ENCODE measurements around the gene KCNJ15. TPM values are rescaled to one million over a fixed set of nuclear protein-coding genes. Genes with fewer than 3 reads are reported as not detected.
"Not testable (repeated sequence)": the region's sequence is repeated elsewhere in the genome, so short reads cannot be mapped to it uniquely, and the experiment has no call there.

Gene KCNJ15
- total RNA-seq, 2 experiments from 2014 or later, result 0.60 to 0.96 TPM

- Mint-ChIP-seq H3K4me3 (no peak overlapping the region), H3K4me1 (ENCODE audit: low read depth) (no peaks in the 10 kb centered on the region), H3K36me3 (ENCODE audit: low read depth) (peaks cover 5% of the 10 kb centered on the region), H3K27me3 (ENCODE audit: low read depth) (no peaks in the 10 kb centered on the region), H3K27ac (no peak overlapping the region), H3K9me3 (peaks cover 50% of the 10 kb centered on the region)
- CTCF ChIA-PET, result interaction anchor here (1.8 kb wide), 1 partner anchor 11 kb away, joined by 5 read pairs; no protein-coding TSS in a partner anchor
- intact Hi-C loops (cut with micrococcal nuclease), result no loop called here
- no peak for DNase-seq
Measured at GRCh38 chr21:38229260-38229877, 27.4 kb upstream of the KCNJ15 start.

GRCh38 chr21:38234395-38235142, 22.2 kb upstream of the KCNJ15 start:
- Mint-ChIP-seq H3K36me3 (ENCODE audit: low read depth) (peaks cover 4% of the 10 kb centered on the region), H3K9me3 (peaks cover 16% of the 10 kb centered on the region), H3K4me3 (no peak overlapping the region), H3K27ac (no peak overlapping the region), H3K4me1 (ENCODE audit: low read depth) (no peaks in the 10 kb centered on the region), H3K27me3 (ENCODE audit: low read depth) (no peaks in the 10 kb centered on the region)
- no peak for DNase-seq
- intact Hi-C loops (cut with micrococcal nuclease), result no loop called here
- CTCF ChIA-PET, result interaction anchor here (0.7 to 5.2 kb wide), 4 partner anchors 16 to 149 kb away, joined by 4 to 34 read pairs (median 8); no protein-coding TSS in a partner anchor

DNA sequence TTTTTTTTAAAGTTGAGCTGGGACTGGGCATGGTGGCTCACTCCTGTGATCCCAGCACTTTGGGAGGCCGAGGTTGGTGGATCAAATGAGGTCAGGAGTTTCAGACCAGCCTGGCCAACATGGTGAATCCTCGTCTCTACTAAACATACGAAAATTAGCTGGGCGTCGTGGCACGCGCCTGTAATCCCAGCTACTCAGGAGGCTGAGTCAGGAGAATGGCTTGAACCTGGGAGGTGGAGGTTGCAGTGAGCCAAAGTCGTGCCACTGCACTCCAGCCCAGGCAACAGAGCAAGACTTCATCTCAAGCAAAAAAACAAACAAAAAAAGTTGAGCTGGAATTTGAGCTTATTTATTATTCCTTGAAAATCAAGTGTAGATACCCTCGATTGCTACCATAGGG, 21.5 kb upstream of the KCNJ15 start:
- CTCF ChIA-PET, result interaction anchor here (0.7 to 5.2 kb wide), 6 partner anchors 17 to 149 kb away, joined by 3 to 34 read pairs (median 4); no protein-coding TSS in a partner anchor
- H3K4me3 Mint-ChIP-seq; H3K4me1 Mint-ChIP-seq (ENCODE audit: low read depth); intact Hi-C loops (cut with micrococcal nuclease); H3K27me3 Mint-ChIP-seq (ENCODE audit: low read depth); H3K36me3 Mint-ChIP-seq (ENCODE audit: low read depth); DNase-seq; H3K27ac Mint-ChIP-seq: not testable (repeated sequence)
- H3K9me3 Mint-ChIP-seq, result peaks cover 13% of the 10 kb centered on the region

DNA sequence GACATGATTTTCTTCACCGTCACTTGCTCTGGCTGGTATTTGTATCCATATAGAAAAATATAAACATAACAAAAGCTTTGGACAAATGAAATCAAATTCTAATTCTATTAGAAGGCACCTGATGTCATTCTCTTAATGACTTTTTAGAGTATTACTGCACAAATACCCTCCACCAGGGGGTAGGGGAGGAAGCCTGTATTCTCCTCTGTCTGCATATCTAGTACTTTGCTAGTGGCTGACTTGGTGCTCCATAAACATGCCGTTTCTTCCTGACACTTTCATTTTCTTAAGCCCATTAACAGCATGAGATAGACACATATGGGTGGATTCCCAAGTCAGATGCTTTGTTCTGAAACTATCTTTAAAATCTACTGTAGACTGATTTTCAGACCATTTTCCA, 20.6 kb upstream of the KCNJ15 start:
- no peak overlapping the region for H3K4me3 Mint-ChIP-seq
- no peaks in the 10 kb centered on the region for H3K27me3 Mint-ChIP-seq (ENCODE audit: low read depth)
- no peak overlapping the region for H3K27ac Mint-ChIP-seq
- H3K9me3 Mint-ChIP-seq, result peaks cover 8% of the 10 kb centered on the region
- no peaks in the 10 kb centered on the region for H3K4me1 Mint-ChIP-seq (ENCODE audit: low read depth)
- H3K36me3 Mint-ChIP-seq (ENCODE audit: low read depth), result no peaks in the 10 kb centered on the region
- intact Hi-C loops (cut with micrococcal nuclease), result no loop called here
- CTCF ChIA-PET, result interaction anchor here (0.6 to 5.2 kb wide), 7 partner anchors 17 to 116 kb away, joined by 3 to 34 read pairs (median 3); no protein-coding TSS in a partner anchor
- no peak for DNase-seq

- CTCF ChIA-PET, result no interaction called here
- Mint-ChIP-seq H3K27ac (no peak overlapping the region), H3K36me3 (ENCODE audit: low read depth) (peaks cover 2% of the 10 kb centered on the region), H3K9me3 (no peaks in the 10 kb centered on the region), H3K4me1 (ENCODE audit: low read depth) (peaks cover 19% of the 10 kb centered on the region), H3K4me3 (no peak overlapping the region), H3K27me3 (ENCODE audit: low read depth) (no peaks in the 10 kb centered on the region)
- intact Hi-C loops (cut with micrococcal nuclease), result loop anchor here (10.0 kb wide), 1 partner anchor 1075 kb away; the partner anchor contains the start of gene BRWD1
- DNase-seq, result no peak
Measured at GRCh38 chr21:38239672-38240071, 17.1 kb upstream of the KCNJ15 start.

DNA sequence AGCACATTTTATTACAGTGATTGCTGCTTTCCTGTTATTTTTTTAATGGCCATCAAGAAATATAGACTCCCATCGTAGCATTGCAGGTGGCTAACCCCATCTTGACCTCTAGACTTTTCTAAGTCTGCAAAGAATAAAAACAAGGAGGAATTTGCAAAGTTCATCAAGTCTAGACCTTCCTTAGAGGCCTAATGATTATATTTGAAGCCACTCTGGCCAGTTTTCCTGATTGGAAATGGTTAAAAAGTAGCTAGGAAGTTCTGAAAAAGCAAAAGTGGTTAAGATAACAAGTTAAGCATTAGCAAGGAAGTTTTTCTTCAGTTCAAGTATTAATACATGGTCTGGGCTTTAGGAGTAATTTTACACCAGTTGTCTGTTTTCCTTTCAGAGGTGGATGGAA, 16.7 kb upstream of the KCNJ15 start:
- H3K4me3 Mint-ChIP-seq, result no peak overlapping the region
- intact Hi-C loops (cut with micrococcal nuclease), result loop anchor here (10.0 kb wide), 1 partner anchor 1075 kb away; the partner anchor contains the start of gene BRWD1
- no peaks in the 10 kb centered on the region for H3K27me3 Mint-ChIP-seq (ENCODE audit: low read depth)

DNA sequence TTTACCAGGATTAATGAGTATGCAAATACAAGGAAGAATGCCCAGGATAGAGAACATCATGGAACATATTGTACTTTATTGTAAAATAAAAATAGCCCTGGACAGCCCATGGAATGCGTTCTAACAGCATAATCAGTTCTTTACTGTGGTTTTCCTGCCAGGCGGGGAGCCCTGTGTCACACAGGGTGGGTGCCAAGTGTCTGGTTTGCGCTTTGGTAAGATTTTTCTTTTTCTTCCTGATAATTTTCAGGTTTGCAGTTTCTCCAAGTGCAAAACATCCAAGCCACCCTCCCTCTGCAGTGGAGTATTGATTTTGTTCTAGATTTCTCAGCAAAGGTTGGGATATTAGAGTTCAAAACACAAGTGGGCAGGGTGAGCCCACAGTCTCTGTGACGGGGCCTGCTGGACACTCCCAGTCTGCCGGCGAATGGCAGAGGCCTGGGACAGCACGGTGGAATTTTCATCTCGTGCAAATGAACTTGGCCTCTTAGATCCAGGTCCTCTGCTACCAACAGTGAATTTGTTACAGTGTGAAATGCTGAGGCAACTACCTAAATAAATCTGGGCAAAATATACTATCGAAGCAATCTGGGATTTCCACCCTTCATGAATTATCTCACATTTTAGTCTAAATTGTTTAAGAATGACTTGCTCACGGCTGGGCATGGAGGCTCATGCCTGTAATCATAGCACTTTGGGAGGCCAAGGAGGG, 15.6 kb upstream of the KCNJ15 start:
- peaks cover 2% of the 10 kb centered on the region for H3K36me3 Mint-ChIP-seq (ENCODE audit: low read depth)

More for the DNA sequence above, 16.7 kb upstream of the KCNJ15 start:
- H3K27ac Mint-ChIP-seq, result no peak overlapping the region
- peaks cover 2% of the 10 kb centered on the region for H3K36me3 Mint-ChIP-seq (ENCODE audit: low read depth)
- H3K9me3 Mint-ChIP-seq, result no peaks in the 10 kb centered on the region
- CTCF ChIA-PET, result no interaction called here
- DNase-seq, result no peak
- H3K4me1 Mint-ChIP-seq (ENCODE audit: low read depth), result peaks cover 23% of the 10 kb centered on the region

GRCh38 chr21:38242061-38242460, 14.7 kb upstream of the KCNJ15 start:
- Mint-ChIP-seq H3K36me3 (ENCODE audit: low read depth) (peaks cover 2% of the 10 kb centered on the region), H3K27ac (no peak overlapping the region), H3K4me1 (ENCODE audit: low read depth) (peaks cover 36% of the 10 kb centered on the region), H3K4me3 (no peak overlapping the region), H3K27me3 (ENCODE audit: low read depth) (no peaks in the 10 kb centered on the region), H3K9me3 (no peaks in the 10 kb centered on the region)
- intact Hi-C loops (cut with micrococcal nuclease), result loop anchor here (10.0 kb wide), 1 partner anchor 1073 kb away; the partner anchor contains the start of gene BRWD1
- DNase-seq, result no peak
- CTCF ChIA-PET, result interaction anchor here (0.8 to 3.6 kb wide), 4 partner anchors 15 to 110 kb away, joined by 4 to 16 read pairs (median 6); no protein-coding TSS in a partner anchor

More for the DNA sequence above, 15.6 kb upstream of the KCNJ15 start:
- no peak overlapping the region for H3K27ac Mint-ChIP-seq
- no peak overlapping the region for H3K4me3 Mint-ChIP-seq
- CTCF ChIA-PET, result interaction anchor here (3.6 kb wide), 1 partner anchor 22 kb away, joined by 16 read pairs; no protein-coding TSS in a partner anchor
- DNase-seq, result no peak
- intact Hi-C loops (cut with micrococcal nuclease), result loop anchor here (10.0 kb wide), 1 partner anchor 1074 kb away; the partner anchor contains the start of gene BRWD1
- no peaks in the 10 kb centered on the region for H3K27me3 Mint-ChIP-seq (ENCODE audit: low read depth)
- H3K4me1 Mint-ChIP-seq (ENCODE audit: low read depth), result peaks cover 31% of the 10 kb centered on the region
- H3K9me3 Mint-ChIP-seq, result no peaks in the 10 kb centered on the region

DNA sequence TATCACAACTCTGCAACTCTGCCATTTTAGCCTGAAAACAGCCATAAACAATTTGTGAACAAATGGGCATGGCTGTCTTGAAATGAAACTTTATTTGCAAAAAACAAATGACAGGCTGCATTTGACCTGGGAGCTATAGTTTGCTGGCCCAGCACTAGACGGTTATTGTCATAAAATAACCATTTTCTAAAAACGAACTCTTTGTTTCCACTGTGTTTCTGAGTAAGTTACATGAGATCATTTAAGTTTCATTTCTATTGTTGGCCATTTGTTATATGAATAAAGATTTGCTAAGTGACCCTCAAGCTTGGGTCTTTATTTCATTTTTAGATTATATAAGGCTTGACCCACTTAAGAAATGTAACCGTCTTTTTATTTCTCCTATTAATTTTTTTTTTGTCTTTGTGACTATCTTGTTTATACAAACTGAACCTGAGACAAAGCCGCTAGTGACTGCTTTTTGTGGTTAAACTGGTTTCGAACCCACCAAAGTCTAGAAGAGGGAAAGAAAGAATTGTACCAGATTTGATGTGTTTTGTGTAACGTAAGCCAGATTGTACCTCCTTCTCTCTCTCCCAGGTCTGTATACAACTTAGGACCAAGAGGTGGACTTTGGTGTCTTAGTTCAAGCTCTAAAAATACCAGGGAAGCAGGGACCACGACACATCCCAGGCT, 12.9 kb upstream of the KCNJ15 start:
- DNase-seq, result peak; percentile 17
- CTCF ChIA-PET, result interaction anchor here (0.7 to 3.6 kb wide), 5 partner anchors 18 to 108 kb away, joined by 3 to 16 read pairs (median 4); no protein-coding TSS in a partner anchor
- H3K27ac Mint-ChIP-seq, result peak overlapping the region; percentile 87
- H3K4me1 Mint-ChIP-seq (ENCODE audit: low read depth), result peaks cover 36% of the 10 kb centered on the region
- no peaks in the 10 kb centered on the region for H3K27me3 Mint-ChIP-seq (ENCODE audit: low read depth)
- H3K9me3 Mint-ChIP-seq, result no peaks in the 10 kb centered on the region
- intact Hi-C loops (cut with micrococcal nuclease), result loop anchor here (1.0 to 10.0 kb wide), 7 partner anchors 23 to 1071 kb away; partner anchors contain the start of gene BRWD1
- peaks cover 2% of the 10 kb centered on the region for H3K36me3 Mint-ChIP-seq (ENCODE audit: low read depth)
- no peak overlapping the region for H3K4me3 Mint-ChIP-seq

DNA sequence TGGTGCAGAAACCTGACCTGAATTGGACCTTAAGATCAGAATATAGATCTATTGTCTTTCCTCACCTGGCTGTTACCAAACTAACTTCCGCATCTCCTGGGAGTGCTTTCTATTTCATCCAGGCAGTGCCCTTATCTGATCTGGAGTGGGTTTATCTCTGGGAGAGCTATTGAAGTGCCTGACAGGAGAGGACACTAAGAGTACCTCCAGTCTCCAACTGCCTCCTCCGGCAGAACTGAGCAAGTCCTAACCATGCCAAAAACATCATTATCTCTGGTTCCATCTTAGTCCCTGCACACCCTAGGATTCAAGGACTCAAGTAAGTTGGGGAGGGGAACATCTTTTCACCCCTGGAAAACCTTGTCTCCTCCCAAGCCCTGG, 12.4 kb upstream of the KCNJ15 start:
- peaks cover 2% of the 10 kb centered on the region for H3K36me3 Mint-ChIP-seq (ENCODE audit: low read depth)
- peak overlapping the region; percentile 49 for H3K4me3 Mint-ChIP-seq
- peaks cover 40% of the 10 kb centered on the region for H3K4me1 Mint-ChIP-seq (ENCODE audit: low read depth)
- no peaks in the 10 kb centered on the region for H3K9me3 Mint-ChIP-seq
- no peaks in the 10 kb centered on the region for H3K27me3 Mint-ChIP-seq (ENCODE audit: low read depth)
- no peak for DNase-seq
- CTCF ChIA-PET, result interaction anchor here (0.7 to 3.6 kb wide), 5 partner anchors 24 to 109 kb away, joined by 3 to 16 read pairs (median 5); no protein-coding TSS in a partner anchor
- H3K27ac Mint-ChIP-seq, result peak overlapping the region; percentile 87
- intact Hi-C loops (cut with micrococcal nuclease), result loop anchor here (1.0 to 10.0 kb wide), 7 partner anchors 24 to 1070 kb away; partner anchors contain the start of gene BRWD1

Measured in activated naive CD4-positive, alpha-beta T cell treated with anti-CD3 and anti-CD28 coated beads for 36 hours (primary cell).